Breast epithelium (tissue), 4 donors: ENCODE data around the gene SKIC2. TPM values are rescaled to one million over a fixed set of nuclear protein-coding genes. Genes with fewer than 3 reads are reported as not detected.

Experiments used
- DNase-seq, 2 donors: peaks; one replicate each; pipeline ENCODE4 v3.0.0-alpha.2; 2019; ENCODE audit warnings: low spot score in 2 of 2
- H3K27ac ChIP-seq, 2 donors: fragments of 200-600 bp; sonication (generic) in 1 of 2; one replicate each; pipeline ENCODE4 v1.5.1; 2016 to 2019; ENCODE audit warnings: mild to moderate bottlenecking in 1 of 2
- H3K27me3 ChIP-seq, 2 donors: fragments of 200-600 bp; sonication (generic) in 1 of 2; one replicate each; pipeline versions ENCODE4 v1.5.1 to v1.6.0; 2017 to 2019; ENCODE audit warnings: control low read depth in 1 of 2, mild to moderate bottlenecking in 1 of 2
- H3K36me3 ChIP-seq: fragments of 200-600 bp; one replicate; pipeline ENCODE4 v1.5.1; 2019
- H3K4me1 ChIP-seq, 2 donors: fragments of 200-600 bp; sonication (generic); one replicate each; pipeline ENCODE4 v1.5.1; 2016 to 2019; ENCODE audit warnings: control low read depth in 1 of 2
- H3K4me3 ChIP-seq, 3 donors: fragments of 200-600 bp; sonication (generic); 1 replicate in 2 of 3; 2 replicates in 1 of 3; pipeline ENCODE4 v1.5.1; 2016 to 2019; ENCODE audit warnings: mild to moderate bottlenecking in 3 of 3, moderate library complexity in 2 of 3
- H3K9me3 ChIP-seq, 2 donors: fragments of 200-600 bp; sonication (generic) in 1 of 2; one replicate each; pipeline ENCODE4 v1.5.1; 2016 to 2019; ENCODE audit warnings: control low read depth in 1 of 2
- CTCF ChIP-seq, 3 donors: fragments of 450-650 bp; IDR thresholded peaks; one replicate each; pipeline ENCODE4 v1.5.1; 2016 to 2017; ENCODE audit warnings: antibody characterized with exemption in 3 of 3, mild to moderate bottlenecking in 3 of 3, moderate library complexity in 3 of 3
- POLR2A ChIP-seq: fragments of 450-650 bp; IDR thresholded peaks from one replicate; pipeline ENCODE4 v1.6.1; 2016; ENCODE audit warnings: antibody characterized with exemption, mild to moderate bottlenecking, moderate library complexity
- POLR2AphosphoS5 ChIP-seq, 3 donors: sonication (generic); formaldehyde crosslinking; IDR thresholded peaks; one replicate each; pipeline ENCODE4 v1.6.1; 2017; ENCODE audit warnings: antibody characterized with exemption in 3 of 3
- intact Hi-C: fragments of 100-400 bp; cut with DNase I; formaldehyde crosslinking; loops from one replicate; pipeline ENCODE4 v1.15.1; 2023; ENCODE audit warnings: low total_unique reads
- total RNA-seq, 3 donors: library from RNA; depleted of rRNA; stranded (reverse); fragments of >200 nt; gene quantifications; one replicate each; pipeline ENCODE4 v1.1.0, GENCODE V29; 2016

SKIC2 gene
- total RNA-seq, 3 donors from 2014 or later = 30.7 to 46.5 (median 43.9) TPM

GRCh38 chr6:31948753-31949413 lies 10.1 kb upstream of the SKIC2 start:
- Histone ChIP-seq H3K9me3 (no peaks in the 10 kb centered on the region), H3K27ac (peak overlapping the region in 1 of 2 donors; percentile 98), H3K4me1 (peaks cover 10 to 17% of the 10 kb centered on the region in 2 donors), H3K36me3 (no peaks in the 10 kb centered on the region), H3K27me3 (no peaks in the 10 kb centered on the region), H3K4me3 (no peak overlapping the region)
- no peak for TF ChIP-seq CTCF (IDR thresholded peaks at IDR 0.05)
- no peak for TF ChIP-seq POLR2A
- TF ChIP-seq POLR2AphosphoS5 (IDR thresholded peaks at IDR 0.05) = no peak
- intact Hi-C loops = no loop called here
- no peak for DNase-seq

GRCh38 chr6:31949926-31950548 lies 8.9 kb upstream of the SKIC2 start:
- Histone ChIP-seq H3K4me1 (peaks cover 10 to 13% of the 10 kb centered on the region in 2 donors), H3K27ac (peak overlapping the region in 1 of 2 donors; percentile 98), H3K4me3 (no peak overlapping the region), H3K27me3 (no peaks in the 10 kb centered on the region), H3K9me3 (no peaks in the 10 kb centered on the region), H3K36me3 (no peaks in the 10 kb centered on the region)
- intact Hi-C loops = loop anchor here (10.0 kb wide), 1 partner anchor 255 kb away; no protein-coding TSS in a partner anchor
- DNase-seq = no peak
- TF ChIP-seq POLR2AphosphoS5 (IDR thresholded peaks at IDR 0.05) = no peak
- no peak for TF ChIP-seq POLR2A
- TF ChIP-seq CTCF (IDR thresholded peaks at IDR 0.05) = no peak

GRCh38 chr6:31952140-31952805 lies 6.7 kb upstream of the SKIC2 start:
- H3K4me3 ChIP-seq = no peak overlapping the region
- no peak for DNase-seq
- peak overlapping the region; percentile 8 to 61 for H3K27ac ChIP-seq
- H3K27me3 ChIP-seq = no peaks in the 10 kb centered on the region
- intact Hi-C loops = loop anchor here (2.0 to 10.0 kb wide), 2 partner anchors 55 to 257 kb away; partner anchors contain the start of gene EHMT2
- no peaks in the 10 kb centered on the region for H3K4me1 ChIP-seq
- H3K9me3 ChIP-seq = no peaks in the 10 kb centered on the region
- H3K36me3 ChIP-seq = no peaks in the 10 kb centered on the region
- TF ChIP-seq CTCF (IDR thresholded peaks at IDR 0.05) (peak; percentile 47 to 70 (median 69)), POLR2AphosphoS5 (IDR thresholded peaks at IDR 0.05) (no peak), POLR2A (no peak)

GRCh38 chr6:31952890-31953289 lies 6.1 kb upstream of the SKIC2 start:
- no peaks in the 10 kb centered on the region for H3K27me3 ChIP-seq
- no peaks in the 10 kb centered on the region for H3K36me3 ChIP-seq
- no peak for TF ChIP-seq POLR2A
- TF ChIP-seq POLR2AphosphoS5 (IDR thresholded peaks at IDR 0.05) = no peak
- no peak for TF ChIP-seq CTCF (IDR thresholded peaks at IDR 0.05)
- no peak for DNase-seq
- H3K4me1 ChIP-seq = peaks cover 0 to 2% of the 10 kb centered on the region in 2 donors
- H3K9me3 ChIP-seq = no peaks in the 10 kb centered on the region
- peak overlapping the region; percentile 8 to 61 for H3K27ac ChIP-seq
- intact Hi-C loops = loop anchor here (2.0 to 10.0 kb wide), 2 partner anchors 56 to 258 kb away; partner anchors contain the start of gene EHMT2
- H3K4me3 ChIP-seq = no peak overlapping the region
